Activated T-helper 1 cell treated with Interleukin-2 at 50 U/mL for 16 hours (primary cell): ENCODE results near the gene SNAP25.

Source experiments
- DNase-seq: peaks from one replicate; pipeline ENCODE4 v3.0.0-alpha.2; 2020; ENCODE audit warnings: low read depth

Gene SNAP25

GRCh38 chr20:10218536-10219451 is at the start of gene SNAP25:
TSS of gene SNAP25 (plus strand) at chr20:10218830. CDS start at chr20:10275492, 56,662 bp downstream.
- DNase-seq = no peak

- DNase-seq = no peak
Observed at GRCh38 chr20:10169752-10170151, 48.9 kb upstream of the SNAP25 start.

GRCh38 chr20:10170261-10170660 is 48.4 kb upstream of the SNAP25 start:
- DNase-seq = no peak

GRCh38 chr20:10171864-10172751 is 46.5 kb upstream of the SNAP25 start:
- DNase-seq = no peak

GRCh38 chr20:10172998-10173655 is 45.5 kb upstream of the SNAP25 start:
- DNase-seq = no peak

- no peak for DNase-seq
Observed at GRCh38 chr20:10174400-10174799, 44.2 kb upstream of the SNAP25 start.

- DNase-seq = no peak
Observed at GRCh38 chr20:10177326-10177725, 41.3 kb upstream of the SNAP25 start.

GRCh38 chr20:10178091-10178490 is 40.5 kb upstream of the SNAP25 start:
- no peak for DNase-seq

GRCh38 chr20:10178727-10179313 is 39.8 kb upstream of the SNAP25 start:
- DNase-seq = no peak

GRCh38 chr20:10179574-10180298 is 38.9 kb upstream of the SNAP25 start:
- DNase-seq = no peak

GRCh38 chr20:10180651-10181235 is 37.9 kb upstream of the SNAP25 start:
- DNase-seq = no peak

GRCh38 chr20:10185741-10186558 is 32.7 kb upstream of the SNAP25 start:
- DNase-seq = no peak

GRCh38 chr20:10190456-10190855 is 28.2 kb upstream of the SNAP25 start:
- no peak for DNase-seq

- no peak for DNase-seq
Observed at GRCh38 chr20:10192171-10192570, 26.5 kb upstream of the SNAP25 start.

GRCh38 chr20:10194166-10194565 is 24.5 kb upstream of the SNAP25 start:
- DNase-seq = no peak

GRCh38 chr20:10200330-10200729 is 18.3 kb upstream of the SNAP25 start:
- DNase-seq = no peak

GRCh38 chr20:10201321-10201870 is 17.2 kb upstream of the SNAP25 start:
- DNase-seq = no peak

- DNase-seq = no peak
Observed at GRCh38 chr20:10209091-10209490, 9.5 kb upstream of the SNAP25 start.

- no peak for DNase-seq
Observed at GRCh38 chr20:10213526-10213925, 5.1 kb upstream of the SNAP25 start.
